Measurements from ENCODE around the gene NT5C1A. TPM values are rescaled to one million over a fixed set of nuclear protein-coding genes. Genes with fewer than 3 reads are reported as not detected.

NT5C1A gene
- polyA plus RNA-seq, 1 donor from 2014 or later: not detected

GRCh38 chr1:39647247-39647646, 24.7 kb downstream of the NT5C1A start:
- no peaks in the 10 kb centered on the region for H4K20me1 ChIP-seq (ENCODE audit: insufficient read depth)
- H3K4me3 ChIP-seq (ENCODE audit: low read length): no peak overlapping the region
- no peaks in the 10 kb centered on the region for H3K9me2 ChIP-seq (ENCODE audit: insufficient read depth, low read length)
- H3K9ac ChIP-seq (ENCODE audit: low read length): no peak overlapping the region
- H2AFZ ChIP-seq (ENCODE audit: low read depth, low read length): no peak overlapping the region
- no peak overlapping the region for H3K27ac ChIP-seq (ENCODE audit: low read length)
- TF ChIP-seq REST (IDR thresholded peaks at IDR 0.05; ENCODE audit: borderline replicate concordance) (no peak), TAF1 (IDR thresholded peaks at IDR 0.05; ENCODE audit: low read depth) (no peak), EP300 (conservative IDR thresholded peaks at IDR 0.05; ENCODE audit: poor library complexity, severe bottlenecking) (no peak), POLR2AphosphoS5 (IDR thresholded peaks at IDR 0.05) (no peak), SMC3 (conservative IDR thresholded peaks at IDR 0.05; ENCODE audit: poor library complexity) (no peak), RAD21 (conservative IDR thresholded peaks at IDR 0.05) (no peak), CTCF (IDR thresholded peaks at IDR 0.05; ENCODE audit: poor library complexity, severe bottlenecking) (no peak), MXI1 (conservative IDR thresholded peaks at IDR 0.05; ENCODE audit: poor library complexity, severe bottlenecking) (no peak), EZH2 (IDR thresholded peaks at IDR 0.05; ENCODE audit: borderline replicate concordance, insufficient read depth, low read length, poor library complexity, severe bottlenecking) (no peak)
- no peaks in the 10 kb centered on the region for H3K27me3 ChIP-seq (ENCODE audit: insufficient read depth, low read depth, low read length)
- H3K79me2 ChIP-seq (replicated peaks; ENCODE audit: insufficient read depth, low read length): no peaks in the 10 kb centered on the region
- no peaks in the 10 kb centered on the region for H3F3A ChIP-seq (ENCODE audit: insufficient read depth, low read length, poor library complexity, severe bottlenecking)
- H3K9me3 ChIP-seq (ENCODE audit: low read length): no peaks in the 10 kb centered on the region
- H3K4me2 ChIP-seq (ENCODE audit: low read length): no peak overlapping the region
- no peaks in the 10 kb centered on the region for H3K36me3 ChIP-seq (ENCODE audit: insufficient read depth, low read length)

GRCh38 chr1:39646232-39647081, 25.4 kb downstream of the NT5C1A start:
- Histone ChIP-seq H3K27me3 (ENCODE audit: insufficient read depth, low read depth, low read length) (no peaks in the 10 kb centered on the region), H3K9me2 (ENCODE audit: insufficient read depth, low read length) (no peaks in the 10 kb centered on the region), H3K79me2 (replicated peaks; ENCODE audit: insufficient read depth, low read length) (no peaks in the 10 kb centered on the region), H3K36me3 (ENCODE audit: insufficient read depth, low read length) (no peaks in the 10 kb centered on the region), H4K20me1 (ENCODE audit: insufficient read depth) (no peaks in the 10 kb centered on the region), H3K4me3 (ENCODE audit: low read length) (no peak overlapping the region), H3K27ac (ENCODE audit: low read length) (no peak overlapping the region), H3F3A (ENCODE audit: insufficient read depth, low read length, poor library complexity, severe bottlenecking) (no peaks in the 10 kb centered on the region), H3K9ac (ENCODE audit: low read length) (no peak overlapping the region), H3K9me3 (ENCODE audit: low read length) (no peaks in the 10 kb centered on the region), H2AFZ (ENCODE audit: low read depth, low read length) (no peak overlapping the region), H3K4me2 (ENCODE audit: low read length) (no peak overlapping the region)
- no peak for TF ChIP-seq REST (IDR thresholded peaks at IDR 0.05; ENCODE audit: borderline replicate concordance)
- TF ChIP-seq RAD21 (conservative IDR thresholded peaks at IDR 0.05): no peak
- no peak for TF ChIP-seq CTCF (IDR thresholded peaks at IDR 0.05; ENCODE audit: poor library complexity, severe bottlenecking)
- no peak for TF ChIP-seq EZH2 (IDR thresholded peaks at IDR 0.05; ENCODE audit: borderline replicate concordance, insufficient read depth, low read length, poor library complexity, severe bottlenecking)
- TF ChIP-seq TAF1 (IDR thresholded peaks at IDR 0.05; ENCODE audit: low read depth): no peak
- no peak for TF ChIP-seq MXI1 (conservative IDR thresholded peaks at IDR 0.05; ENCODE audit: poor library complexity, severe bottlenecking)
- TF ChIP-seq SMC3 (conservative IDR thresholded peaks at IDR 0.05; ENCODE audit: poor library complexity): no peak
